Measurements from ENCODE around the gene SLC25A6. TPM values are rescaled to one million over a fixed set of nuclear protein-coding genes. Genes with fewer than 3 reads are reported as not detected.

SLC25A6 gene
- total and polyA plus RNA-seq, 2 donors from 2014 or later, result 357 to 654 TPM

DNA sequence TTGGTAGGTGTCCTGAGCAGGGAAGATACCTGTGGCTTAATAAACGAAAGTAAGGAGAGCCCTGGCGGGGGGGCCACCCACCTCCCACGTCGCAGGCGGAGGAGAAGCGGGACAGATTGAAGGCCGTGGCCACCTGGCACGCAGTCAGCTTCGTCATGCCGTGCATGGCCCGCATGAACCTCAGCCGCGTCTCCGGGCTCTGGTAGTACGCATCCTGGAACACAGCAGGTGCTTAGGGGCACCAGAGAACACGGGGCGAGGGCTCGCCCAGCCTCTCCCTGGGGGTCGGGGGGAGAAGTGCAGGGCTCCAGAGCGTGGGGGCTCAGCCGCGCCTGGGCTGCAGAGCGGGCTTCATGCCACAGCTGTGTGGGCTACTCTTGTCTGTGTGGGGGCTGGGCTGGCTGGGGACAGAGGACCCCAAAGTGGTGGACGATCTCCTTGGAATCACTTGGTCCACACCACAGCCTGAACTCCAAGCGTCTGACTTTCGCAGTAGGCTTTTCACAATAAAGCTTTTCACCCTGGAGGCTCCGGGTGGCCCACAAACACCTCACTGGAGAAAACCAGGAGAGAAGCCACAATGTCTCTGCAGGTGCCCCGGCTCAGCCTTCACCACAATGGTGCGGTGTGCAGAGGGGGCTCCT, 27.1 kb upstream of the SLC25A6 start:
- Histone ChIP-seq H3K9ac (ENCODE audit: low read length in 3 of 3) (no peak overlapping the region), H3K9me3 (ENCODE audit: control insufficient read depth in 2 of 3, insufficient read depth in 1 of 3, low read length in 3 of 3) (peaks cover 0 to 9% (median 4%) of the 10 kb centered on the region in 3 donors), H3K36me3 (ENCODE audit: control insufficient read depth in 2 of 3, insufficient read depth in 3 of 3, low read length in 3 of 3) (peaks cover 13 to 22% (median 18%) of the 10 kb centered on the region in 3 donors), H3K27ac (ENCODE audit: low read depth in 2 of 2, low read length in 2 of 2) (no peak overlapping the region), H3K4me1 (ENCODE audit: control insufficient read depth in 2 of 3, insufficient read depth in 2 of 3, low read depth in 1 of 3, low read length in 3 of 3) (no peaks in the 10 kb centered on the region), H3K4me3 (ENCODE audit: low read length in 3 of 3) (no peak overlapping the region), H3K27me3 (ENCODE audit: control insufficient read depth, insufficient read depth, low read length) (no peaks in the 10 kb centered on the region)
- peak in 1 of 5 donors; percentile 72 for DNase-seq
- intact Hi-C loops (cut with DNase I), result no loop called here
- no peak for FAIRE-seq
- TF ChIP-seq, protein P1, sequence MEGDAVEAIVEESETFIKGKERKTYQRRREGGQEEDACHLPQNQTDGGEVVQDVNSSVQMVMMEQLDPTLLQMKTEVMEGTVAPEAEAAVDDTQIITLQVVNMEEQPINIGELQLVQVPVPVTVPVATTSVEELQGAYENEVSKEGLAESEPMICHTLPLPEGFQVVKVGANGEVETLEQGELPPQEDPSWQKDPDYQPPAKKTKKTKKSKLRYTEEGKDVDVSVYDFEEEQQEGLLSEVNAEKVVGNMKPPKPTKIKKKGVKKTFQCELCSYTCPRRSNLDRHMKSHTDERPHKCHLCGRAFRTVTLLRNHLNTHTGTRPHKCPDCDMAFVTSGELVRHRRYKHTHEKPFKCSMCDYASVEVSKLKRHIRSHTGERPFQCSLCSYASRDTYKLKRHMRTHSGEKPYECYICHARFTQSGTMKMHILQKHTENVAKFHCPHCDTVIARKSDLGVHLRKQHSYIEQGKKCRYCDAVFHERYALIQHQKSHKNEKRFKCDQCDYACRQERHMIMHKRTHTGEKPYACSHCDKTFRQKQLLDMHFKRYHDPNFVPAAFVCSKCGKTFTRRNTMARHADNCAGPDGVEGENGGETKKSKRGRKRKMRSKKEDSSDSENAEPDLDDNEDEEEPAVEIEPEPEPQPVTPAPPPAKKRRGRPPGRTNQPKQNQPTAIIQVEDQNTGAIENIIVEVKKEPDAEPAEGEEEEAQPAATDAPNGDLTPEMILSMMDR (IDR thresholded peaks at IDR 0.05; ENCODE audit: borderline replicate concordance, extremely low read depth, insufficient read depth), result no peak

DNA sequence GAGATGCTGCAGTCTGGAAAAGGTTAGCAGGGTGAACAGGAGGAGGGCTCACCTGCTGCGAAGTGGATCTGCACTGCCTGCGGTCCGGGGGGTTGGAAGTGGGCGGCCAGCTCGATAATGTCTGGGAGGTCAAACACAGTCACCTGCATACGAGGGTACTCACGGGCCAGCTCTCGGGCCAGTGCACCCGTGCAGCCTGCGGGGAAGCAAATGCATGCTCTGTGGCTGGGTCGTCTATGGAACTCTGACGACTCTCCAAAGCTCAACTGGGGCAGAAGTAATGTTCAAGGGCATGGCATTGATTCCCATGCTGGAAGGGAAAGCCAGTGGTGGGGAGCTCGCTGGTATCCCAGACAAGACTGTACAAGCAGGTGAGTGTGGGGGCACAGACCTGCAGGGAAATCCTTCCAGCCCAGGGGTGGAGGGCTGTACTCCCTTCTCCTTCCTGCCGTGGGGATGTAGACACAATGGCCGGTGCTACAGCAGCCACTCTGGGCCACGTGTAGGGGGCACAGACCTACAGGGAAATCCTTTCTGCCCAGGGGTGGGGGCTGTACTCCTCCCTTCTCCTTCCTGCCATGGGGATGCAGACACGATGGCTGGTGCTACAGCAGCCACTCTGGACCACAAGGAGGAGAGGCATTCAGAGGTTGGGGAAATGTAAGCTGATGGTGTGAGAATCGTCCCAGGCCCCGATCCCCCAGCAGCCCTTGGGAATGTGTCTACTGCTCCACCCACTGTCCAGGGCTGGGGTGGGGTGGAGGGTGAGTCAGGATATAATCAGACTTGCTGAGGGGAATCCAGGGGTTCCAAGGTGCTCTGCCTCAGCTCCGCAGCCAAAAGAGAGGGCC, 26.2 kb upstream of the SLC25A6 start:
- FAIRE-seq, result no peak
- TF ChIP-seq, protein P1 (IDR thresholded peaks at IDR 0.05; ENCODE audit: borderline replicate concordance, extremely low read depth, insufficient read depth), result no peak

DNA sequence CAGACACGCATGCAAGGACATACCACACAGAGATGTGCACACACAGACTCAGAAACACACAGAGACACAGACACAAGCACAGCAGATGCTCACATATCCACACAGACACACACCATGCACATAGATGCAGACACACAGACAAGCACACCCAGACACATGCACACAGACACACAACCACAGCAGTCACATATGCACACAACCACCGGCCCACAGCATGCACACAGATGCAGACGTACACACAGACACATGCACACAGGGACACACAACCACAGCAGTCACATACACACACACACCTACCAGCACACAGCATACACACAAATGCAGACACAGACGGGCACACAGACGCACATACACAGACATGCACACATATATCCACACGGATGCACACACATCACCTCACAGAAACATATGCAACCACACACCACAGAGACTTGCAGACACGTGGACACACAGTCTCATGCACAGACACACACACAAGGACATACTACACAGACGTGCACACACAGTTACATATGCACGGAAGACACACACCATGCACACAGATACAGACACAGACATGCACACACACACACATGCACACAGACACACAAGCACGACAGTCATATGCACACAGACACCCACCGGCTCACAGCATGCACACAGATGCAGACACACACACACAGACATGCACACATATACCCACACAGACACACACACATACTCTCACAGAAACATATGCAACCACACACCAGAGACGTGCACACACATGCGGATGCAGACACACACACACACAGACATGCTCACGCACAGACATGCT, 25.2 kb upstream of the SLC25A6 start:
- TF ChIP-seq, protein P1 (IDR thresholded peaks at IDR 0.05; ENCODE audit: borderline replicate concordance, extremely low read depth, insufficient read depth), result no peak
- Histone ChIP-seq H3K4me1 (ENCODE audit: control insufficient read depth in 2 of 3, insufficient read depth in 2 of 3, low read depth in 1 of 3, low read length in 3 of 3) (no peaks in the 10 kb centered on the region), H3K9me3 (ENCODE audit: control insufficient read depth in 2 of 3, insufficient read depth in 1 of 3, low read length in 3 of 3) (peaks cover 0 to 4% (median 2%) of the 10 kb centered on the region in 3 donors), H3K4me3 (ENCODE audit: low read length in 3 of 3) (no peak overlapping the region), H3K36me3 (ENCODE audit: control insufficient read depth in 2 of 3, insufficient read depth in 3 of 3, low read length in 3 of 3) (peaks cover 13 to 22% (median 18%) of the 10 kb centered on the region in 3 donors), H3K27ac (ENCODE audit: low read depth in 2 of 2, low read length in 2 of 2) (no peak overlapping the region), H3K9ac (ENCODE audit: low read length in 3 of 3) (no peak overlapping the region), H3K27me3 (ENCODE audit: control insufficient read depth, insufficient read depth, low read length) (no peaks in the 10 kb centered on the region)
- DNase-seq (peak in 1 of 5 donors; percentile 7), FAIRE-seq (no peak)
- intact Hi-C loops (cut with DNase I), result no loop called here

More for the DNA sequence above, 26.2 kb upstream of the SLC25A6 start:
- no peak overlapping the region for H3K9ac ChIP-seq (ENCODE audit: low read length in 3 of 3)
- H3K27ac ChIP-seq (ENCODE audit: low read depth in 2 of 2, low read length in 2 of 2), result no peak overlapping the region
- H3K4me3 ChIP-seq (ENCODE audit: low read length in 3 of 3), result no peak overlapping the region
- peak in 1 of 5 donors; percentile 51 for DNase-seq
- H3K36me3 ChIP-seq (ENCODE audit: control insufficient read depth in 2 of 3, insufficient read depth in 3 of 3, low read length in 3 of 3), result peaks cover 13 to 22% (median 18%) of the 10 kb centered on the region in 3 donors
- no peaks in the 10 kb centered on the region for H3K27me3 ChIP-seq (ENCODE audit: control insufficient read depth, insufficient read depth, low read length)
- intact Hi-C loops (cut with DNase I), result no loop called here
- no peaks in the 10 kb centered on the region for H3K4me1 ChIP-seq (ENCODE audit: control insufficient read depth in 2 of 3, insufficient read depth in 2 of 3, low read depth in 1 of 3, low read length in 3 of 3)
- H3K9me3 ChIP-seq (ENCODE audit: control insufficient read depth in 2 of 3, insufficient read depth in 1 of 3, low read length in 3 of 3), result peaks cover 0 to 9% (median 2%) of the 10 kb centered on the region in 3 donors

Measured in kidney (tissue), 14 donors.